Ectodermal cell (in vitro differentiated cells): ENCODE data around the gene GATD1.
A peak's percentile ranks its signal among the peaks of the same experiment; 100 is the strongest.

Source experiments
- H3K27ac ChIP-seq: 2 replicates; pipeline ENCODE4 v1.7.0; 2013; ENCODE audit warnings: mild to moderate bottlenecking, low read depth, low read length; ENCODE audit not compliant: insufficient read depth, poor library complexity, severe bottlenecking
- H3K27me3 ChIP-seq: 2 replicates; pipeline ENCODE4 v1.7.0; 2013; ENCODE audit warnings: mild to moderate bottlenecking, low read length; ENCODE audit not compliant: insufficient read depth, control insufficient read depth, poor library complexity, severe bottlenecking
- H3K36me3 ChIP-seq: one replicate; pipeline ENCODE4 v1.7.0; 2013; ENCODE audit warnings: low read length; ENCODE audit not compliant: control insufficient read depth, insufficient read depth
- H3K4me1 ChIP-seq: one replicate; pipeline ENCODE4 v1.7.0; 2013; ENCODE audit warnings: low read length; ENCODE audit not compliant: control insufficient read depth, insufficient read depth
- H3K4me3 ChIP-seq: 2 replicates; pipeline ENCODE4 v1.7.0; 2013; ENCODE audit warnings: low read depth, low read length, control low read depth; ENCODE audit not compliant: insufficient read depth
- H3K9me3 ChIP-seq: 2 replicates; pipeline ENCODE4 v1.7.0; 2013; ENCODE audit warnings: mild to moderate bottlenecking, low read length, moderate library complexity; ENCODE audit not compliant: control insufficient read depth
- WGBS, 2 experiments: methylation state at CpG; one replicate each; pipeline ENCODE4 v1.1.7; 2013; ENCODE audit warnings: missing lambda C conversion rate in 2 of 2; 5-methylcytosine and 5-hydroxymethylcytosine counted together

GATD1 gene

GRCh38 chr11:762421-763072 lies 14.7 kb downstream of the GATD1 start:
- Histone ChIP-seq H3K27ac (no peak overlapping the region), H3K4me3 (no peak overlapping the region), H3K4me1 (no peaks in the 10 kb centered on the region), H3K27me3 (no peaks in the 10 kb centered on the region), H3K9me3 (no peaks in the 10 kb centered on the region), H3K36me3 (peaks cover 16% of the 10 kb centered on the region)
- 84 to 85% methylated on average over 9 to 10 of the region's 10 CpGs for WGBS, 2 experiments

GRCh38 chr11:761526-762108 lies 15.7 kb downstream of the GATD1 start:
- Histone ChIP-seq H3K9me3 (no peaks in the 10 kb centered on the region), H3K27ac (no peak overlapping the region), H3K36me3 (peaks cover 24% of the 10 kb centered on the region), H3K4me3 (no peak overlapping the region), H3K27me3 (no peaks in the 10 kb centered on the region), H3K4me1 (no peaks in the 10 kb centered on the region)
- WGBS, 2 experiments: 95 to 96% methylated on average over 8 of the region's 8 CpGs

- H3K27me3 ChIP-seq: no peaks in the 10 kb centered on the region
- H3K27ac ChIP-seq: no peak overlapping the region
- H3K36me3 ChIP-seq: peaks cover 25% of the 10 kb centered on the region
- H3K4me3 ChIP-seq: no peak overlapping the region
- no peaks in the 10 kb centered on the region for H3K9me3 ChIP-seq
- H3K4me1 ChIP-seq: no peaks in the 10 kb centered on the region
Measured at GRCh38 chr11:760236-760635, 17.1 kb downstream of the GATD1 start.

GRCh38 chr11:749731-750130 lies 27.6 kb downstream of the GATD1 start:
- H3K36me3 ChIP-seq: no peaks in the 10 kb centered on the region
- no peaks in the 10 kb centered on the region for H3K9me3 ChIP-seq
- no peaks in the 10 kb centered on the region for H3K4me1 ChIP-seq
- no peak overlapping the region for H3K27ac ChIP-seq
- H3K27me3 ChIP-seq: no peaks in the 10 kb centered on the region
- WGBS, 2 experiments: 87 to 89% methylated on average over 2 of the region's 2 CpGs
- H3K4me3 ChIP-seq: no peak overlapping the region

- H3K27ac ChIP-seq: no peak overlapping the region
- no peaks in the 10 kb centered on the region for H3K9me3 ChIP-seq
- H3K4me1 ChIP-seq: no peaks in the 10 kb centered on the region
- H3K4me3 ChIP-seq: peak overlapping the region; percentile 84
- H3K36me3 ChIP-seq: no peaks in the 10 kb centered on the region
- 12 to 13% methylated on average over 18 of the region's 18 CpGs for whole genome bisulfite sequencing, 2 experiments
- H3K27me3 ChIP-seq: no peaks in the 10 kb centered on the region
Measured at GRCh38 chr11:748007-748359, 29.3 kb downstream of the GATD1 start.

- H3K4me3 ChIP-seq: peak within 1 kb of the TSS; percentile 84
- no peaks in the 10 kb centered on the region for H3K4me1 ChIP-seq
- 0% methylated on average over 112 of the region's 112 CpGs for WGBS, 2 experiments
- no peaks in the 10 kb centered on the region for H3K27me3 ChIP-seq
- H3K36me3 ChIP-seq: no peaks in the 10 kb centered on the region
- H3K27ac ChIP-seq: no peak within 1 kb of the TSS
- H3K9me3 ChIP-seq: no peaks in the 10 kb centered on the region
Measured at GRCh38 chr11:747158-748006, 29.9 kb downstream of the GATD1 start, which contains the start of gene TALDO1. TALDO1 (plus strand) TSS chr11:747464; CDS start chr11:747482, 18 bp downstream.

GRCh38 chr11:746289-747157 lies 30.8 kb downstream of the GATD1 start:
- H3K36me3 ChIP-seq: no peaks in the 10 kb centered on the region
- 24% methylated on average over 46 of the region's 46 CpGs for WGBS, 2 experiments
- no peaks in the 10 kb centered on the region for H3K9me3 ChIP-seq
- no peaks in the 10 kb centered on the region for H3K4me1 ChIP-seq
- peak overlapping the region; percentile 84 for H3K4me3 ChIP-seq
- H3K27ac ChIP-seq: no peak overlapping the region
- H3K27me3 ChIP-seq: no peaks in the 10 kb centered on the region

GRCh38 chr11:745428-745827 lies 31.9 kb downstream of the GATD1 start:
- H3K36me3 ChIP-seq: no peaks in the 10 kb centered on the region
- no peak overlapping the region for H3K27ac ChIP-seq
- 100% methylated on average over 1 of the region's 1 CpG; no CpG with 5 or more reads in 1 of the 2 experiments for WGBS, 2 experiments
- H3K4me3 ChIP-seq: no peak overlapping the region
- no peaks in the 10 kb centered on the region for H3K27me3 ChIP-seq
- H3K9me3 ChIP-seq: no peaks in the 10 kb centered on the region
- no peaks in the 10 kb centered on the region for H3K4me1 ChIP-seq

GRCh38 chr11:742571-743201 lies 34.6 kb downstream of the GATD1 start:
- Histone ChIP-seq H3K4me3 (no peak overlapping the region), H3K9me3 (no peaks in the 10 kb centered on the region), H3K4me1 (no peaks in the 10 kb centered on the region), H3K27ac (no peak overlapping the region), H3K27me3 (no peaks in the 10 kb centered on the region), H3K36me3 (no peaks in the 10 kb centered on the region)
- WGBS, 2 experiments: 91 to 95% methylated on average over 4 of the region's 4 CpGs
